ENCODE data around the gene SLC16A9. TPM values are rescaled to one million over a fixed set of nuclear protein-coding genes. Genes with fewer than 3 reads are reported as not detected.

SLC16A9 gene
- total and polyA plus RNA-seq, 2 donors (not counting 3 experiments of a cell fraction or from before 2014, with no cell fraction given) = 0.35 TPM; not detected in 1

DNA sequence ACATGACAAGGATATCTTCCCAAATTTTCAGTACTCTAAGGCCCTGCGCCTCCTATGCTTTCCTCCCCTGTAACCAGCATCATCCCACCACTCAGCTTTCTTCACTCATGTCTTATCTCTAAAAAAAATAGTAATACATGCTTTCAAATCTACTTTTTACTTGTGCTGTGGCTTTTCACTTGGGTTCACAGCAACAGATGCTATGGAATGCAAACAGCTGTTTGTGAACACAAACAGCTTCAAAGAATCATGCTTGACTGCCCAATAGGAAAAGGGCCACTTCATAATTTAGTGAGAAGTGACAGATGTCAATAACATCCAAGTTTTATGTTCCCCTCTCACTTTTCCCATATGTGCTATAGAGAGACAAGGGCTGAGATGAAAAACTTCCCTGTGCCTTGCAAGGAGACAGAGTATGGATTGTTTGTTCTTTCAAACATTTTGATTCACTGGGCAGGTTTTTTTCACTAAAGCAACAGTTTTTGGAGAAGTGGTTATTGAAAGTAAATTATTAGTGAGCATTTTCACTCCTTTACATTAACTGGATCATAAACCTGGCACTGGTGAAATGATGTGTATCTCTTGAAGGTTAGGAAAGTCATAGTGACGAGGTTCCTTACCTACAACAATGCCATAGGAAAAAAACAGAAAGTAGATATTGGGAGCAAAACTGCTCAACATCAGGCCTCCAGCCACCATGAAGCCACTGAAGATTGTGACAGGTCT lies 37.3 kb downstream of the SLC16A9 start:
- Histone ChIP-seq H3K27me3 (ENCODE audit: control insufficient read depth in 2 of 2, insufficient read depth in 2 of 2, low read length in 2 of 2) (no peaks in the 10 kb centered on the region), H3K9ac (replicated peaks; ENCODE audit: extremely low read depth, insufficient read depth, low read length) (no peak overlapping the region), H4K20me1 (replicated peaks; ENCODE audit: control insufficient read depth, extremely low read depth, insufficient read depth, low read length) (no peaks in the 10 kb centered on the region), H3K27ac (ENCODE audit: insufficient read depth, low read depth, low read length) (no peak overlapping the region), H3K4me1 (ENCODE audit: control insufficient read depth, extremely low read depth, insufficient read depth, low read length) (no peaks in the 10 kb centered on the region), H2AFZ (ENCODE audit: low read depth, low read length) (no peak overlapping the region), H3K36me3 (ENCODE audit: control insufficient read depth in 2 of 2, extremely low read depth in 1 of 2, insufficient read depth in 2 of 2, low read length in 2 of 2) (no peaks in the 10 kb centered on the region), H3K4me3 (replicated peaks in 1 of 3; ENCODE audit: insufficient read depth in 1 of 3, low read depth in 1 of 3, low read length in 3 of 3) (no peak overlapping the region), H3K4me2 (ENCODE audit: insufficient read depth, low read length) (no peak overlapping the region), H3K9me3 (replicated peaks; ENCODE audit: control insufficient read depth, insufficient read depth, low read length) (no peaks in the 10 kb centered on the region), H3K79me2 (ENCODE audit: control insufficient read depth, insufficient read depth, low read length) (no peaks in the 10 kb centered on the region), H3K9me1 (replicated peaks; ENCODE audit: control insufficient read depth, extremely low read depth, insufficient read depth, low read length) (no peaks in the 10 kb centered on the region)
- dilution Hi-C loops (cut with MboI; ENCODE audit: extremely low pct_ligation_motif_present, low sequenced_read_pairs) = no loop called here
- intact Hi-C loops (cut with micrococcal nuclease) = no loop called here
- DNase-seq (ENCODE audit: low read depth, low spot score) = no peak
- POLR2A ChIA-PET = no interaction called here
- BruUV-seq (replicated peaks) = no TSS peak
- no peak for FAIRE-seq
- no peak for TF ChIP-seq POLR2A (IDR thresholded peaks at IDR 0.05; ENCODE audit: low read depth, low read length)
- TF ChIP-seq JUN (IDR thresholded peaks at IDR 0.05; ENCODE audit: borderline replicate concordance, insufficient read depth, insufficient read length, low read depth) = no peak
- no peak for TF ChIP-seq EZH2 (IDR thresholded peaks at IDR 0.05; ENCODE audit: borderline replicate concordance, low read depth, low read length, severe bottlenecking)
- TF ChIP-seq, protein P1, sequence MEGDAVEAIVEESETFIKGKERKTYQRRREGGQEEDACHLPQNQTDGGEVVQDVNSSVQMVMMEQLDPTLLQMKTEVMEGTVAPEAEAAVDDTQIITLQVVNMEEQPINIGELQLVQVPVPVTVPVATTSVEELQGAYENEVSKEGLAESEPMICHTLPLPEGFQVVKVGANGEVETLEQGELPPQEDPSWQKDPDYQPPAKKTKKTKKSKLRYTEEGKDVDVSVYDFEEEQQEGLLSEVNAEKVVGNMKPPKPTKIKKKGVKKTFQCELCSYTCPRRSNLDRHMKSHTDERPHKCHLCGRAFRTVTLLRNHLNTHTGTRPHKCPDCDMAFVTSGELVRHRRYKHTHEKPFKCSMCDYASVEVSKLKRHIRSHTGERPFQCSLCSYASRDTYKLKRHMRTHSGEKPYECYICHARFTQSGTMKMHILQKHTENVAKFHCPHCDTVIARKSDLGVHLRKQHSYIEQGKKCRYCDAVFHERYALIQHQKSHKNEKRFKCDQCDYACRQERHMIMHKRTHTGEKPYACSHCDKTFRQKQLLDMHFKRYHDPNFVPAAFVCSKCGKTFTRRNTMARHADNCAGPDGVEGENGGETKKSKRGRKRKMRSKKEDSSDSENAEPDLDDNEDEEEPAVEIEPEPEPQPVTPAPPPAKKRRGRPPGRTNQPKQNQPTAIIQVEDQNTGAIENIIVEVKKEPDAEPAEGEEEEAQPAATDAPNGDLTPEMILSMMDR (IDR thresholded peaks at IDR 0.05; ENCODE audit: extremely low read depth in 1 of 2, insufficient read depth in 1 of 2, low read depth in 1 of 2, low read length in 2 of 2) = no peak
- TF ChIP-seq GATA2 (IDR thresholded peaks at IDR 0.05; ENCODE audit: insufficient read depth, insufficient read length, low read depth, low read length) = no peak
- no peak for TF ChIP-seq FOS (IDR thresholded peaks at IDR 0.05; ENCODE audit: borderline replicate concordance, insufficient read depth, low read length)
- TF ChIP-seq MYC (IDR thresholded peaks at IDR 0.05; ENCODE audit: low read depth, low read length) = no peak
- CTCF ChIA-PET = no interaction called here

All from endothelial cell of umbilical vein (primary cell).